HepG2 (cell line): ENCODE measurements around the gene GRIN3B. TPM values are rescaled to one million over a fixed set of nuclear protein-coding genes. Genes with fewer than 3 reads are reported as not detected.
A peak's percentile ranks its signal among the peaks of the same experiment; 100 is the strongest.

Experiments
- ELF1 ChIP-seq: sonication (generic); formaldehyde crosslinking; IDR thresholded peaks from 2 replicates; pipeline ENCODE4 v1.4.0; 2020; ENCODE audit warnings: missing genetic modification reagents
- FOXK1 ChIP-seq: sonication (generic); formaldehyde crosslinking; IDR thresholded peaks from 2 replicates; pipeline ENCODE4 v1.4.0; 2020; ENCODE audit warnings: low read depth, missing genetic modification reagents, borderline replicate concordance
- ISX ChIP-seq: sonication (generic); formaldehyde crosslinking; conservative IDR thresholded peaks from 2 replicates; pipeline ENCODE4 v1.5.0; 2020; ENCODE audit warnings: missing genetic modification reagents
- KAT2B ChIP-seq: fragments of 150-350 bp; IDR thresholded peaks from 2 replicates; pipeline ENCODE4 v1.6.1; 2014; ENCODE audit warnings: low read depth, low read length, borderline replicate concordance
- MTA1 ChIP-seq: sonication (generic); formaldehyde crosslinking; IDR thresholded peaks from 2 replicates; pipeline ENCODE4 v1.4.0; 2020; ENCODE audit warnings: missing genetic modification reagents, mild to moderate bottlenecking, borderline replicate concordance
- MTERF4 ChIP-seq: sonication (generic); formaldehyde crosslinking; IDR thresholded peaks from 2 replicates; pipeline ENCODE4 v1.8.0; 2023; ENCODE audit warnings: mild to moderate bottlenecking, missing genetic modification reagents
- MYNN ChIP-seq: sonication (generic); formaldehyde crosslinking; IDR thresholded peaks from 2 replicates; pipeline ENCODE4 v1.4.0; 2020; ENCODE audit warnings: mild to moderate bottlenecking, low read depth, missing genetic modification reagents
- POLR2AphosphoS2 ChIP-seq: IDR thresholded peaks from 2 replicates; pipeline ENCODE4 v1.6.1; 2011; ENCODE audit warnings: low read depth, low read length, improper control_type of control experiment
- SAP130 ChIP-seq: IDR thresholded peaks from 2 replicates; pipeline ENCODE4 v1.6.1; 2016; ENCODE audit warnings: low read depth
- THAP9 ChIP-seq: sonication (generic); formaldehyde crosslinking; IDR thresholded peaks from 2 replicates; pipeline ENCODE4; 2020; ENCODE audit warnings: missing genetic modification reagents, mild to moderate bottlenecking, borderline replicate concordance
- ZFX ChIP-seq: sonication (generic); formaldehyde crosslinking; IDR thresholded peaks from 2 replicates; pipeline ENCODE4 v1.4.0; 2020; ENCODE audit warnings: mild to moderate bottlenecking, low read depth, missing genetic modification reagents, moderate library complexity
- ZNF280D ChIP-seq: sonication (generic); formaldehyde crosslinking; IDR thresholded peaks from 2 replicates; pipeline ENCODE4 v1.5.1; 2020; ENCODE audit warnings: mild to moderate bottlenecking, missing genetic modification reagents
- ZNF281 ChIP-seq: sonication (generic); formaldehyde crosslinking; IDR thresholded peaks from 2 replicates; pipeline ENCODE4 v1.4.0; 2020; ENCODE audit warnings: missing genetic modification reagents, borderline replicate concordance
- ZNF430 ChIP-seq: sonication (generic); formaldehyde crosslinking; IDR thresholded peaks from 2 replicates; pipeline ENCODE4 v1.9.0; 2021; ENCODE audit warnings: mild to moderate bottlenecking, missing genetic modification reagents
- ZNF510 ChIP-seq: sonication (generic); formaldehyde crosslinking; IDR thresholded peaks from 2 replicates; pipeline ENCODE4 v1.4.0; 2020; ENCODE audit warnings: low read depth, mild to moderate bottlenecking, missing genetic modification reagents
- ZSCAN9 ChIP-seq: IDR thresholded peaks from 2 replicates; pipeline ENCODE4 v1.6.1; 2016; ENCODE audit warnings: borderline replicate concordance
- polyA plus RNA-seq, 8 experiments: library from polyadenylated mRNA; depleted of rRNA in 3 of 8; stranded (reverse) in 7 of 8; unstranded in 1 of 8; fragments of >200 nt; fragmentation: Illumina TruSeq in 4 of 8; extraction: Trizol in 4 of 8; gene quantifications; 2 replicates each; pipeline versions ENCODE4 v1.2.1 to v1.2.3, GENCODE V29; 2011 to 2016; ENCODE audit warnings: low read depth in 4 of 8, missing spikeins in 1 of 8, mixed read lengths in 1 of 8; ENCODE audit not compliant: insufficient read depth in 1 of 8
- total RNA-seq, 5 experiments: library from RNA; depleted of rRNA; stranded (reverse); fragments of >200 nt; fragmentation: Illumina TruSeq; extraction: Trizol; gene quantifications; 2 replicates each; pipeline ENCODE4 v1.2.3, GENCODE V29; 2016; ENCODE audit warnings: low read depth in 1 of 5

Gene GRIN3B
- total and polyA plus RNA-seq, 2 of the 13 experiments (the other 11 are each of a cell fraction or from before 2014, with no cell fraction given): 0.07 to 0.20 TPM

- TF ChIP-seq FOXK1 (CRISPR knock-in tag) (peak; percentile 95; the same call in 1 of the 2 replicates), ZNF281 (CRISPR knock-in tag) (peak; percentile 97), MTA1 (CRISPR knock-in tag) (peak; percentile 96), MYNN (CRISPR knock-in tag) (no peak), ZNF280D (peak; percentile 81; the same call in 1 of the 2 replicates), MTERF4 (CRISPR knock-in tag) (0 out of 2 replicates have a peak, but pooled peaks have one; percentile 82), ELF1 (CRISPR knock-in tag) (peak; percentile 62), ISX (CRISPR knock-in tag) (no peak), ZFX (CRISPR knock-in tag) (peak; percentile 80), KAT2B (no peak), THAP9 (CRISPR knock-in tag) (peak; percentile 69; the same call in 1 of the 2 replicates), ZSCAN9 (CRISPR knock-in tag) (peak; percentile 64), ZNF430 (CRISPR knock-in tag) (peak; percentile 87), SAP130 (CRISPR knock-in tag) (peak; percentile 90), POLR2AphosphoS2 (peak; percentile 57; the same call in 1 of the 2 replicates), ZNF510 (CRISPR knock-in tag) (no peak)
These were observed 47.4 kb upstream of the GRIN3B start (continued) for GRCh38 chr19:952680-953444.
